Lung microvascular endothelial cell (primary cell): ENCODE results near the gene ZNF598. TPM values are rescaled to one million over a fixed set of nuclear protein-coding genes. Genes with fewer than 3 reads are reported as not detected.
"Not testable (repeated sequence)": the region's sequence is repeated elsewhere in the genome, so short reads cannot be mapped to it uniquely, and the experiment has no call there.

Experiments
- DNase-seq, 2 donors: peaks; one replicate each; pipeline versions ENCODE4 v3.0.0 to v3.0.0-alpha.2; 2010; ENCODE audit warnings: low read depth in 2 of 2
- total RNA-seq: library from RNA; depleted of rRNA; stranded (reverse); fragments of >200 nt; gene quantifications from 2 replicates; pipeline ENCODE4 v1.2.1, GENCODE V29; 2014

ZNF598 gene
- total RNA-seq, 1 donor from 2014 or later = 9.7 TPM

DNA sequence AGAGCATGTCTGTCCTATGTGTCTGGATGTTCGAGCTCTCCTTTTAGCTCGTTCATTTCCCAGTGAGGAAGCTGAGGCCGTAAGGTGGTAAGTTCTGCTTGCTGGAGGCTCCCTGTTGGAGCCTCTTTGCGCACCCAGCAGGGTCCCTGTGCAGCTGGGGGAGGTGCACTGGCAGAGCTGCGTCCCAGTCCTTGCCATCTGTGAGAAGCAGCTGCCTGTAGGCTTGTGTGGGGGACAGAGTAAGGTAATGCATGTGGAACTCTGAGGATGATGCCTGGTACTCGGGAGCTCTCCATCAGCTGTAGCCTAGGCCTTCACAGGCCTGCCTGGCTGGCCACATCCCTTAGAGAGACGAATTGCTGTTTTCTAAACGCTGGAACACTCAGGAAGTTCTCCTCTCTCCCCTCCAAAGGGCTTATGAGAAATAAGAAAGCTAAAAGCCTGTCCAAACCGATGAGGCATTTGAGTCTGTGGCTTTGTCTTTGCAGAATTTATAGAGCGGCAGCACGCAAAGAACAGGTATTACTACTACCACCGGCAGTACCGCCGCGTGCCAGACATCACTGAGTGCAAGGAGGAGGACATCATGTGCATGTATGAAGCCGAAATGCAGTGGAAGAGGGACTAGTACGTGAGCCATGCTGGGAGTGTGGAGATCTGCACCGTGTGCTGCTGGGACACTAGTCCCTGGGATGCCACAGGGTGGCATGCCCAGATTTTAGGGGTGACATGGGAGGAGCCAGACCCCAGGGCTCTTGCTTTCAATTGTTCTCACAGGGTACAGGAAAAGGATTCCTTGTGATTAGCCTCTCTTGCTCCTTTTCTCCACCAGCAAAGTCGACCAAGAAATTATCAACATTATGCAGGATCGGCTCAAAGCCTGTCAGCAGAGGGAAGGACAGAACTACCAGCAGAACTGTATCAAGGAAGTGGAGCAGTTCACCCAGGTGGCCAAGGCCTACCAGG is 48.7 kb downstream of the ZNF598 start:
- DNase-seq = peak in 1 of 2 donors; percentile 26

DNA sequence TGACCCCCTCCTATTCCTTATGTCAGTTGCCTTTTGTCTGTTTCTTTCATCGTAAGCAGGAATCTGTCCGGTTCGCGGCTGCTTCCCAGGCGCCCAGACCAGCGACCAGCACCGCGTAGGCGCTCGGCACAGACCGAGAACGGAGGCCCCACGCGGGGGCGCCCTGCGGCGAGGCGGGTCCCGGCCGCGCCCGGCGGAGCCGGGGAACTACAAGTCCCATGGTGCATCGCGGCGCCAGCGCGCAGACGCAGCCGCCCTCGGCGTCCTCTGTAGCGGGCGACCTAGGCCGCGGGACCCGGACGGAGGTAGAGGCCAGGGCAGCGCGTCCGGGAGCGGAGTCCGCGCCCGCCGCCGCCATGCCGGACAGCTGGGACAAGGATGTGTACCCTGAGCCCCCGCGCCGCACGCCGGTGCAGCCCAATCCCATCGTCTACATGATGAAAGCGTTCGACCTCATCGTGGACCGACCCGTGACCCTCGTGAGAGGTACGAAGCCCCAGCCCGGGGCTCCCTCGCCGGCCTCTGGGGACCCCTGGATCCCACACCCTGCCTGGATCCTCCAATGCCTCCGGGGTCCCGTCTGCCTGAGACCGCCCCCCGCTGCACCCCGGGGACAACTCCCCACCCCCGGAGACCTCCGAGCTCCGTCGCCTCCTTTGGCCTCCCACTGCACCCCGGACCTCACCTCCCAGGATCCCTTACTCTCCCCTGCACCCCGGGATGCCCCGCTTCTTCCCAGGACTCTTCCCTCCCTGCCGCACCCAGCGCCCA is 50.2 kb downstream of the ZNF598 start, which contains the start of gene NDUFB10:
Gene NDUFB10 (plus strand): TSS at position 270 of the 771 bp plus-strand sequence. CDS start 87 bp downstream, at position 357.
- DNase-seq = peak; percentile 92 to 94

DNA sequence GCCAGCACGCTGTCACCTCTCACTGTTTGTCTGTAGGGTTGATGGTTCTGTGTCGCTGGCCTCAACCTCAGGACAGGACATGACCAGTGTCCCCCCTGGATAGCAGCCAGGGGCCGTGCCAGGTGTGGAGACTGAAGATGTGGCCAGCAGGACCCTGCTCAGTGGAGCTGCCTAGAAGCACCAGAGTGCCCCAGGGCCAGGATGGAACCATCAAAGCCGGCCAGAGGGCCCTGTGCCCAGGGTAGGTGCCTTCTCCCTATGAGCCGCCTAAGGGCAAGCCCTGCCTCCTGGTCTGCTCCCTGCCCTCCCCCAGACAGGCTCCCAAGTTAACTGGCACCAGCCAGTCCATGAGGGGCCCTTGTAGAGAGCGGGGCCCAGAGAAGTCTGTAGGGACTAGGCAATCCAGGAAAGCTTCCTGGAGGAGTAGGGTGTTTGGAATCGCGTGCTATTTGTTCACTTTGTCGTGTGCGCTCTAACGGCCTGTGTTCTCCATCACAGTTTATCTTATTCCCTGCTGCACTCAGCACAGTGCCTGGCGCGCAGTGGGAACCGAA is 50.8 kb downstream of the ZNF598 start:
- DNase-seq = no peak

DNA sequence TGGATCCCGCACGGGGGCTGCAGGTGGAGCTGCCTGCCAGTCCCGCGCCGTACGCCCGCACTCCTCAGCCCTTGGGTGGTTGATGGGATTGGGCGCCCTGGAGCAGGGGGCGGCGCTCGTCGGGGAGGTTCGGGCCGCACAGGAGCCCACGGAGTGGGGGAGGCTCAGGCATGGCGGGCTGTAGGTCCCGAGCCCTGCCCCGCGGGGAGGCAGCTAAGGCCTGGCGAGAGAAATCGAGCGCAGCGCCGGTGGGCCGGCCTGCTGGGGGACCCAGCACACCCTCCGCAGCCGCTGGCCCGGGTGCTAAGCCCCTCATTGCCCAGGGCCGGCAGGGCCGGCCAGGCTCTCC is 51.5 kb downstream of the ZNF598 start:
- DNase-seq = not testable (repeated sequence)

DNA sequence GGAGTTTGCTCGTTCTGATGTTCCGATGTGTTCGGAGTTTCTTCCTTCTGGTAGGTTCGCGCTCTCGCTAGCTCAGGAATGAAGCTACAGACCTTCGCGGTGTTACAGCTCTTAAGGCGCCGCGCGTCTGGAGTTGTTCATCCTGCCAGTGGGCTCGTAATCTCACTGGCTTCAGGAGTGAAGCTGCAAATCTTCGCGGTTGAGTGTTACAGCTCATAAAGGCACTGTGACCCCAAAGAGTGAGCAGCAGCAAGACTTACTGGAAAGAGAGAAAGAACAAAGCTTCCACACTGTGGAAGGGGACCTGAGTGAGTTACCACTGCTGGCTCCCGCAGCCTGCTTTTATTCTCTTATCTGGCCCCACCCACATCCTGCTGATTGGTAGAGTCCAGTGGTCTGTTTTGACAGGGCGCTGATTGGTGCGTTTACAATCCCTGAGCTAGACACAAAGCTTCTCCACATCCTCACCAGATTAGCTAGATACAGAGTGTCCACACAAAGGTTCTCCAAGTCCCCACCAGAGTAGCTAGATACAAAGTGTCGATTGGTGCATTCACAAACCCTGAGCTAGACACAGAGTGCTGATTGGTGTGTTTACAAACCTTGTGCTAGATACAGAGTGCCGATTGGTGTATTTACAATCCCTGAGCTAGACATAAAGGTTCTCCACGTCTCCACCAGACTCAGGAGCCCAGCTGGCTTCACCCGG is 52.0 kb downstream of the ZNF598 start:
- DNase-seq = not testable (repeated sequence)

DNA sequence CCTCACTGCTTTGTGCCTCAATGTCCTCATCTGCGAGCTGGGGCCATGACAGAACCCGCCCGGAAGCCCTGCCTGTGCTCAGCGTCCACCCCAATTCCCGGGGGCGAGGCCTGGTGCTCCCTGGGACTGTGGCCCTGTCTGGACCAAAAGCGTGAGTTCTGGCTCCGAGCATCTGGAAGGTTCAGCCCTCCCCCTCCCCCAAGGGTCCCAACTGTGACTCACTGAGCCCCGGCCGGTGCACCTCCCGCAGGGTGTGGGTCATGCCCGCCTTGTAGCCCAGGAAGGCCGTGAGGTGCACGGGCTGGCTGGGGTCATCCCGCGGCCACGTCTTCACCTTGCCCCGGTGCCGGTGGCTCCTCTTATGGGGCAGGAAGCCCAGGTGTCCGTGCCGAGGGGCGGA is 55.9 kb downstream of the ZNF598 start:
- no peak for DNase-seq

DNA sequence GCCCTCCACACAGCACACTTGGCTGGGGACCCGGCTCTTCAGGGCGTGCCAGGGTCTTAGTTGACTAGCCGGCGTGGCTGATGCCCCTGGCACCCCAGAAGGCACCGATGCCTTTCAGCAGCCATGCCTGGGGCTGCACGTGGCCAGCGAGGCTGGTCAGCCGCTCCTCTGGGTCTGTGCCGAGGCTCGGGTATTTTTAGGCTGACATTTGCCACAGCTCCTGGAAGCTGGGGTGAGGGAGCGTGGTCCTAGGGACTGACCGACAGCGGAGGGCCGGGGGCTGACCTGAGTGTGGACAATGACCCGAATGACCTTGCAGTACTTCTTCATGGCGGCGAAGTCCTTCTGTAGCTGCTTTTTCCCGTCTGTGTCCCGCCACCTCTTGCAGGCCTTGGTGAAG is 59.1 kb downstream of the ZNF598 start:
- DNase-seq = no peak

DNA sequence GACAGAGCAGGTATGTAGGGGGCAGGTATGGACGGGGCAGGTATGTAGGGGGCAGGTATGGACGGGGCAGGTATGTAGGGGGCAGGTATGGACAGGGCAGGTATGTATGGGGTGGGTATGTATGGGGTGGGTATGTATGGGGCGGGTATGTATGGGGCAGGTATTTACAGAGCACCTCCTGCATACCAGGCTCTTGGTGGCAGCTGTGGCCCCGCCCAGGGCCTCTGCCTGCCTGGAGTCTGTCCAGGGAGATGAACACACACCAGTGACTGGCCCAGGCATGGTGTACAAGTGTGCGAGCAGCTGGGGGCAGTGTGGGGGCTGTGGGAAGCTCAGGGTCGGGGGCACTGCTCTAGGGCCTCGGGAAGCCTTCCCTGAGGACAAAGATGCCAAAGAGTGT is 59.6 kb downstream of the ZNF598 start:
- DNase-seq = no peak

DNA sequence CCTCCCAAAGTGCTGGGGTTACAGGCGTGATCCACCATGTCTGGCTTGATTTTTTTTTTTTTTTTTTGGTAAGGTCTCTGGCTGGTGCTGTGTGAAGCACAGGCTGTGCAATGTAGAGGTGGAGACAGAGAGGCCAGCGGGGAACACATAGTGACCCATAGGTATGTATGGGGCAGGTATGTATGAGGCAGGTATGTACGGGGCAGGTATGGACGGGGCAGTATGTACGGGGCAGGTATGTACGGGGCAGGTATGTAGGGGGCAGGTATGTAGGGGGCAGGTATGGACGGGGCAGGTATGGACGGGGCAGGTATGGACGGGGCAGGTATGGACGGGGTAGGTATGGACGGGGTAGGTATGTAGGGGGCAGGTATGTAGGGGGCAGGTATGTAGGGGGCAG is 60.1 kb downstream of the ZNF598 start:
- DNase-seq = no peak

Other genes starting within 250 kb of the ZNF598 start
- 32.3 and 47.4 TPM in 2 replicates for gene NME3, start 238.3 kb downstream of the ZNF598 start, total RNA-seq
- 2.4 and 4.0 TPM in 2 replicates for gene EME2, start 237.0 kb downstream of the ZNF598 start, total RNA-seq
- 50.4 and 57.1 TPM in 2 replicates for gene MRPS34, start 236.7 kb downstream of the ZNF598 start, total RNA-seq
- 32.7 and 49.8 TPM in 2 replicates for gene SPSB3, start 227.2 kb downstream of the ZNF598 start, total RNA-seq
- 56.7 and 57.3 TPM in 2 replicates for gene NUBP2, start 226.9 kb downstream of the ZNF598 start, total RNA-seq
- not detected in 2 replicates for gene IGFALS, start 216.1 kb downstream of the ZNF598 start, total RNA-seq
- gene HAGH, start 183.0 kb downstream of the ZNF598 start, total RNA-seq = 58.2 and 71.8 TPM in 2 replicates
- 74.3 and 81.7 TPM in 2 replicates for gene FAHD1, start 182.6 kb downstream of the ZNF598 start, total RNA-seq
- not detected in 2 replicates for gene MEIOB, start 137.7 kb downstream of the ZNF598 start, total RNA-seq
- gene HS3ST6, start 91.4 kb downstream of the ZNF598 start, total RNA-seq = not detected in 2 replicates
- gene MSRB1, start 66.6 kb downstream of the ZNF598 start, total RNA-seq = 8.3 and 11.9 TPM in 2 replicates
- gene RPL3L, start 55.1 kb downstream of the ZNF598 start, total RNA-seq = not detected in 2 replicates
- 113 and 126 TPM in 2 replicates for gene NDUFB10, start 50.3 kb downstream of the ZNF598 start, total RNA-seq
- gene RPS2, start 45.0 kb downstream of the ZNF598 start, total RNA-seq = 2,011 and 3,024 TPM in 2 replicates
- gene RNF151, start 43.0 kb downstream of the ZNF598 start, total RNA-seq = not detected in 2 replicates
- gene TBL3, start 37.8 kb downstream of the ZNF598 start, total RNA-seq = 20.5 and 21.2 TPM in 2 replicates
- gene NOXO1, start 28.4 kb downstream of the ZNF598 start, total RNA-seq = under 0.01 TPM in 2 replicates
- gene GFER, start 25.6 kb downstream of the ZNF598 start, total RNA-seq = 8.1 and 8.5 TPM in 2 replicates
- gene SYNGR3, start 19.9 kb downstream of the ZNF598 start, total RNA-seq = 0.40 and 2.0 TPM in 2 replicates
- gene NPW, start 10.0 kb upstream of the ZNF598 start, total RNA-seq = 0.44 and 0.60 TPM in 2 replicates
- 42.1 and 47.6 TPM in 2 replicates for gene NHERF2, start 17.1 kb upstream of the ZNF598 start, total RNA-seq
- 22.8 and 31.2 TPM in 2 replicates for gene NTHL1, start 38.0 kb upstream of the ZNF598 start, total RNA-seq
- gene TSC2, start 38.2 kb upstream of the ZNF598 start, total RNA-seq = 23.8 and 29.0 TPM in 2 replicates
- 18.5 and 31.5 TPM in 2 replicates for gene PKD1, start 126.1 kb upstream of the ZNF598 start, total RNA-seq
- gene RAB26, start 138.8 kb upstream of the ZNF598 start, total RNA-seq = 0.20 and 0.65 TPM in 2 replicates
- gene TRAF7, start 146.0 kb upstream of the ZNF598 start, total RNA-seq = 60.8 and 63.9 TPM in 2 replicates
- under 0.01 TPM in 2 replicates for gene CASKIN1, start 186.8 kb upstream of the ZNF598 start, total RNA-seq
- gene MLST8, start 195.6 kb upstream of the ZNF598 start, total RNA-seq = 13.5 and 13.7 TPM in 2 replicates
- gene BRICD5, start 201.0 kb upstream of the ZNF598 start, total RNA-seq = 0.44 and 2.2 TPM in 2 replicates
- 10.0 and 11.5 TPM in 2 replicates for gene PGP, start 205.0 kb upstream of the ZNF598 start, total RNA-seq
- gene E4F1, start 213.8 kb upstream of the ZNF598 start, total RNA-seq = 16.1 and 20.8 TPM in 2 replicates
- gene DNASE1L2, start 226.6 kb upstream of the ZNF598 start, total RNA-seq = 0.22 and 0.40 TPM in 2 replicates
- 23.5 and 29.6 TPM in 2 replicates for gene ECI1, start 241.8 kb upstream of the ZNF598 start, total RNA-seq